K562 (cell line): ENCODE measurements around the gene PRDM10. TPM values are rescaled to one million over a fixed set of nuclear protein-coding genes. Genes with fewer than 3 reads are reported as not detected.

ENCODE experiments used
- ATF1 ChIP-seq, 2 experiments: fragments of 450-650 bp in 1 of 2; IDR thresholded peaks; 2 replicates each; pipeline ENCODE4 v1.6.1; 2016; ENCODE audit warnings: missing compliant biosample characterization in 1 of 2, missing genetic modification characterization in 1 of 2
- BRCA1 ChIP-seq, 2 experiments: fragments of 450-650 bp in 1 of 2; sonication (generic) in 1 of 2; formaldehyde crosslinking in 1 of 2; IDR thresholded peaks; 2 replicates each; pipeline versions ENCODE4 v1.5.0 to v1.6.1; 2017 to 2020; ENCODE audit warnings: mild to moderate bottlenecking in 1 of 2, missing genetic modification reagents in 1 of 2
- CBX1 ChIP-seq: sonication (generic); IDR thresholded peaks from 2 replicates; pipeline ENCODE4 v1.6.1; 2016; ENCODE audit warnings: antibody characterized with exemption, low read depth, mild to moderate bottlenecking
- CREB1 ChIP-seq, 2 experiments: sonication (generic) in 1 of 2; formaldehyde crosslinking in 1 of 2; IDR thresholded peaks; 2 replicates each; pipeline versions ENCODE4 v1.6.1 to v1.8.0; 2012 to 2022; ENCODE audit warnings: inconsistent platforms in 1 of 2, mild to moderate bottlenecking in 1 of 2, missing genetic modification reagents in 1 of 2, moderate library complexity in 1 of 2
- ELF4 ChIP-seq: fragments of 450-650 bp; formaldehyde crosslinking; IDR thresholded peaks from 2 replicates; pipeline ENCODE4 v1.4.0; 2022; ENCODE audit warnings: missing genetic modification characterization
- GABPB1 ChIP-seq: sonication (generic); formaldehyde crosslinking; IDR thresholded peaks from 2 replicates; pipeline ENCODE4 v1.8.0; 2022; ENCODE audit warnings: mild to moderate bottlenecking, missing genetic modification reagents
- MCM5 ChIP-seq: fragments of 450-650 bp; IDR thresholded peaks from 2 replicates; pipeline ENCODE4 v1.6.1; 2016; ENCODE audit warnings: low read depth
- MTA1 ChIP-seq: fragments of 450-650 bp; IDR thresholded peaks from 2 replicates; pipeline ENCODE4 v1.6.1; 2017; ENCODE audit warnings: borderline replicate concordance
- NELFE ChIP-seq: IDR thresholded peaks from 2 replicates; pipeline ENCODE4 v1.6.1; 2011; ENCODE audit warnings: mild to moderate bottlenecking; ENCODE audit not compliant: insufficient read depth, insufficient read length
- NONO ChIP-seq, 2 experiments: fragments of 200-400 bp in 1 of 2; fragments of 450-650 bp in 1 of 2; formaldehyde crosslinking in 1 of 2; IDR thresholded peaks; 2 replicates each; pipeline ENCODE4 v1.6.1; 2017; ENCODE audit warnings: low read depth in 2 of 2, mild to moderate bottlenecking in 2 of 2, moderate library complexity in 2 of 2, low read length in 1 of 2
- NRF1 ChIP-seq, 2 experiments: fragments of 450-650 bp; IDR thresholded peaks in 1 of 2; conservative IDR thresholded peaks in 1 of 2; 2 replicates each; pipeline ENCODE4 v1.6.1; 2014; ENCODE audit warnings: mild to moderate bottlenecking in 2 of 2
- PCBP1 ChIP-seq: fragments of 200-400 bp; formaldehyde crosslinking; IDR thresholded peaks from 2 replicates; pipeline ENCODE4 v1.6.1; 2018; ENCODE audit warnings: mild to moderate bottlenecking, low read depth, low read length; ENCODE audit not compliant: poor library complexity, severe bottlenecking
- PHF20 ChIP-seq: fragments of 450-650 bp; IDR thresholded peaks from 2 replicates; pipeline ENCODE4 v1.6.1; 2018; ENCODE audit not compliant: partially characterized antibody
- PHF8 ChIP-seq: fragments of 200-600 bp; sonication (generic); IDR thresholded peaks from 2 replicates; pipeline ENCODE4 v1.6.1; 2012; ENCODE audit warnings: mixed run types, mild to moderate bottlenecking, inconsistent platforms, low read length, moderate library complexity, borderline replicate concordance
- POLR2G ChIP-seq: fragments of 200-400 bp; formaldehyde crosslinking; IDR thresholded peaks from 2 replicates; pipeline ENCODE4 v1.6.1; 2017; ENCODE audit warnings: low read depth, mild to moderate bottlenecking, antibody characterized with exemption, low read length, moderate library complexity
- POLR2H ChIP-seq: IDR thresholded peaks from 2 replicates; pipeline ENCODE4 v1.6.1; 2016; ENCODE audit warnings: missing genetic modification characterization, low read depth, mild to moderate bottlenecking, control low read depth, missing compliant biosample characterization, moderate library complexity
- RBFOX2 ChIP-seq: fragments of 200-400 bp; formaldehyde crosslinking; IDR thresholded peaks from 2 replicates; pipeline ENCODE4 v1.6.1; 2017; ENCODE audit warnings: low read depth, mild to moderate bottlenecking, low read length, moderate library complexity
- SMARCB1 ChIP-seq: IDR thresholded peaks from 2 replicates; pipeline ENCODE4 v1.6.1; 2011; ENCODE audit warnings: improper control_type of control experiment, low read depth; ENCODE audit not compliant: insufficient read length
- TBP ChIP-seq: optimal IDR thresholded peaks from 2 replicates; pipeline ENCODE3; 2011; ENCODE audit warnings: low read depth, low read length, improper control_type of control experiment
- THAP7 ChIP-seq: fragments of 250-450 bp; sonication (Bioruptor Pico); IDR thresholded peaks from 2 replicates; pipeline ENCODE4 v1.5.0; 2021
- TRIM25 ChIP-seq: fragments of 450-650 bp; IDR thresholded peaks from 2 replicates; pipeline ENCODE4 v1.7.0; 2016; ENCODE audit warnings: borderline replicate concordance
- ZBTB33 ChIP-seq: sonication (generic); formaldehyde crosslinking; IDR thresholded peaks from 2 replicates; pipeline ENCODE4 v1.8.1; 2023; ENCODE audit warnings: mild to moderate bottlenecking, missing genetic modification reagents
- ZFX ChIP-seq: sonication (generic); formaldehyde crosslinking; IDR thresholded peaks from 2 replicates; pipeline ENCODE4 v1.8.0; 2022; ENCODE audit warnings: mild to moderate bottlenecking, missing genetic modification reagents, moderate library complexity
- polyA plus RNA-seq, 8 experiments: library from polyadenylated mRNA; depleted of rRNA in 4 of 8; stranded (reverse) in 5 of 8; unstranded in 3 of 8; fragments of >200 nt; fragmentation: Nextera tagmentation in 2 of 8; fragmentation: Illumina TruSeq in 1 of 8; extraction: Ambion mirVana in 2 of 8; extraction: Trizol in 1 of 8; gene quantifications; 2 replicates each; pipeline versions ENCODE4 v1.2.1 to v1.2.3, GENCODE V29; 2011 to 2014; ENCODE audit warnings: inconsistent platforms in 1 of 8, missing spikeins in 1 of 8
- total RNA-seq, 7 experiments: library from RNA; depleted of rRNA in 6 of 7; stranded (reverse); fragments of >200 nt in 6 of 7; fragmentation: Illumina TruSeq in 2 of 7; extraction: Trizol in 2 of 7; gene quantifications; 2 replicates each; pipeline versions ENCODE4 v1.2.1 to v1.2.3, GENCODE V29; 2011 to 2021; ENCODE audit warnings: low replicate concordance in 1 of 7

Gene PRDM10
- total and polyA plus RNA-seq, 9 of the 15 experiments (the other 6 are each of a cell fraction or from before 2014, with no cell fraction given), result 0.89 to 9.3 (median 4.5) TPM

- TF ChIP-seq NONO (IDR thresholded peaks at IDR 0.05; ENCODE audit: low read depth in 2 of 2, low read length in 1 of 2) (peak in 1 of 2 experiments; percentile 47; a peak in 2 of 4 replicates), PHF8 (peak; percentile 90; the same call in 1 of the 2 replicates), TRIM25 (no peak), PCBP1 (peak; percentile 39), NRF1 (conservative IDR thresholded peaks at IDR 0.05 in 1 of 2, IDR thresholded peaks at IDR 0.05 in 1 of 2) (peak; percentile 86 to 88), SMARCB1 (no peak), CREB1 (IDR thresholded peaks at IDR 0.05) (no peak), CREB1 (CRISPR knock-in tag; IDR thresholded peaks at IDR 0.05) (0 out of 2 replicates have a peak, but pooled peaks have one; percentile 7), TBP (peak; percentile 53), GABPB1 (CRISPR knock-in tag) (0 out of 2 replicates have a peak, but pooled peaks have one; percentile 33), THAP7 (CRISPR knock-in tag) (no peak), POLR2G (peak; percentile 90), POLR2H (tag) (no peak), BRCA1 (IDR thresholded peaks at IDR 0.05) (no peak), BRCA1 (CRISPR knock-in tag; IDR thresholded peaks at IDR 0.05) (no peak), RBFOX2 (peak; percentile 80), PHF20 (peak; percentile 66), ELF4 (CRISPR knock-in tag) (peak; percentile 56; the same call in 1 of the 2 replicates), NELFE (no peak), ZFX (CRISPR knock-in tag) (peak; percentile 72), MCM5 (no peak), MTA1 (no peak), ZBTB33 (CRISPR knock-in tag) (no peak), CBX1 (peak; percentile 88; the same call in 1 of the 2 replicates), ATF1 (CRISPR knock-in tag; IDR thresholded peaks at IDR 0.05) (no peak), ATF1 (tag; IDR thresholded peaks at IDR 0.05) (no peak)
Observed at GRCh38 chr11:129895126-129896041, 107.3 kb downstream of the PRDM10 start, which contains the start of gene NFRKB (continued).
